Activated CD8-positive, alpha-beta T cell treated with anti-CD3 and anti-CD28 coated beads, Interleukin-2, amount 10 ng/mL, durations not matched to agents 7 days and 5 days (primary cell): ENCODE data around the gene NTN4. TPM values are rescaled to one million over a fixed set of nuclear protein-coding genes. Genes with fewer than 3 reads are reported as not detected.

Source experiments
- ATAC-seq: fragments of 150-1000 bp; cut with Tn5 transposase; one replicate; pipeline ENCODE4 v1.10.0; 2021; ENCODE audit warnings: moderate library complexity
- CTCF ChIA-PET: fragments of 350-600 bp; sonication (Branson Sonifier 250); formaldehyde crosslinking; loops from one replicate; lab custom pipeline; 2021; ENCODE audit warnings: antibody characterized with exemption; lab: Charles Lee
- POLR2A ChIA-PET: fragments of 350-600 bp; sonication (Branson Sonifier 250); formaldehyde crosslinking; loops from one replicate; lab custom pipeline; 2021; ENCODE audit warnings: antibody characterized with exemption; lab: Charles Lee
- DNase-seq: peaks from one replicate; pipeline ENCODE4 v3.0.0-alpha.2; 2020
- H3K27ac Mint-ChIP-seq: one replicate; pipeline ENCODE4 v1.8.0; 2021; ENCODE audit warnings: mild to moderate bottlenecking, mixed read lengths
- H3K27me3 Mint-ChIP-seq: one replicate; pipeline ENCODE4 v1.8.0; 2021; ENCODE audit warnings: low read depth, mixed read lengths
- H3K36me3 Mint-ChIP-seq: one replicate; pipeline ENCODE4 v1.8.0; 2021; ENCODE audit warnings: low read depth, mixed read lengths
- H3K4me1 Mint-ChIP-seq: one replicate; pipeline ENCODE4 v1.8.0; 2021; ENCODE audit warnings: low read depth, mixed read lengths
- H3K4me3 Mint-ChIP-seq: one replicate; pipeline ENCODE4 v1.8.0; 2021; ENCODE audit warnings: mild to moderate bottlenecking, mixed read lengths
- H3K9me3 Mint-ChIP-seq: one replicate; pipeline ENCODE4 v1.8.0; 2022; ENCODE audit warnings: mixed read lengths; ENCODE audit not compliant: insufficient read depth
- total RNA-seq, 2 experiments: library from RNA; stranded (reverse); gene quantifications; one replicate each; pipeline ENCODE4 v1.2.3, GENCODE V29; 2021

Gene NTN4
- total RNA-seq, 2 experiments from 2014 or later, result not detected

GRCh38 chr12:95718006-95718431 is 72.5 kb downstream of the NTN4 start:
- CTCF ChIA-PET, result no interaction called here
- POLR2A ChIA-PET, result no interaction called here
- ATAC-seq (no peak), DNase-seq (no peak)
- Mint-ChIP-seq H3K27me3 (peaks cover 14% of the 10 kb centered on the region), H3K4me3 (no peak overlapping the region), H3K36me3 (no peaks in the 10 kb centered on the region), H3K9me3 (no peaks in the 10 kb centered on the region), H3K4me1 (no peaks in the 10 kb centered on the region), H3K27ac (no peak overlapping the region)

- Mint-ChIP-seq H3K4me1 (no peaks in the 10 kb centered on the region), H3K4me3 (no peak overlapping the region), H3K27me3 (peaks cover 13% of the 10 kb centered on the region), H3K36me3 (no peaks in the 10 kb centered on the region), H3K27ac (no peak overlapping the region), H3K9me3 (no peaks in the 10 kb centered on the region)
- ATAC-seq (no peak), DNase-seq (no peak)
- POLR2A ChIA-PET, result no interaction called here
- CTCF ChIA-PET, result no interaction called here
These were observed 73.1 kb downstream of the NTN4 start for GRCh38 chr12:95717316-95717928.

- DNase-seq, result no peak
- Mint-ChIP-seq H3K27ac (no peak overlapping the region), H3K9me3 (no peaks in the 10 kb centered on the region), H3K27me3 (peaks cover 11% of the 10 kb centered on the region), H3K4me1 (no peaks in the 10 kb centered on the region), H3K36me3 (no peaks in the 10 kb centered on the region), H3K4me3 (no peak overlapping the region)
- CTCF ChIA-PET, result no interaction called here
- POLR2A ChIA-PET, result no interaction called here
- ATAC-seq, result no peak
These were observed 75.4 kb downstream of the NTN4 start for GRCh38 chr12:95715177-95715576.

- H3K27me3 Mint-ChIP-seq, result peaks cover 10% of the 10 kb centered on the region
- H3K36me3 Mint-ChIP-seq, result no peaks in the 10 kb centered on the region
- no peak for ATAC-seq
- no peaks in the 10 kb centered on the region for H3K9me3 Mint-ChIP-seq
- CTCF ChIA-PET, result no interaction called here
- POLR2A ChIA-PET, result no interaction called here
- no peak for DNase-seq
- H3K27ac Mint-ChIP-seq, result no peak overlapping the region
- no peak overlapping the region for H3K4me3 Mint-ChIP-seq
- H3K4me1 Mint-ChIP-seq, result no peaks in the 10 kb centered on the region
These were observed 78.3 kb downstream of the NTN4 start for GRCh38 chr12:95712269-95712668.

- Mint-ChIP-seq H3K9me3 (no peaks in the 10 kb centered on the region), H3K27ac (no peak overlapping the region), H3K36me3 (no peaks in the 10 kb centered on the region), H3K27me3 (peaks cover 8% of the 10 kb centered on the region), H3K4me1 (no peaks in the 10 kb centered on the region), H3K4me3 (no peak overlapping the region)
- ChIA-PET POLR2A (no interaction called here), CTCF (no interaction called here)
- no peak for DNase-seq
- no peak for ATAC-seq
These were observed 80.2 kb downstream of the NTN4 start for GRCh38 chr12:95710386-95710785.

GRCh38 chr12:95709152-95709551 is 81.4 kb downstream of the NTN4 start:
- Mint-ChIP-seq H3K4me3 (no peak overlapping the region), H3K9me3 (no peaks in the 10 kb centered on the region), H3K27ac (no peak overlapping the region), H3K36me3 (no peaks in the 10 kb centered on the region), H3K27me3 (peaks cover 12% of the 10 kb centered on the region), H3K4me1 (no peaks in the 10 kb centered on the region)
- no peak for ATAC-seq
- no peak for DNase-seq
- CTCF ChIA-PET, result no interaction called here
- POLR2A ChIA-PET, result no interaction called here

- no peaks in the 10 kb centered on the region for H3K9me3 Mint-ChIP-seq
- ATAC-seq (no peak), DNase-seq (no peak)
- H3K4me3 Mint-ChIP-seq, result no peak overlapping the region
- no peaks in the 10 kb centered on the region for H3K4me1 Mint-ChIP-seq
- H3K36me3 Mint-ChIP-seq, result no peaks in the 10 kb centered on the region
- ChIA-PET CTCF (no interaction called here), POLR2A (no interaction called here)
- peaks cover 15% of the 10 kb centered on the region for H3K27me3 Mint-ChIP-seq
- H3K27ac Mint-ChIP-seq, result no peak overlapping the region
These were observed 85.4 kb downstream of the NTN4 start for GRCh38 chr12:95705143-95705542.

GRCh38 chr12:95703986-95704385 is 86.6 kb downstream of the NTN4 start:
- ATAC-seq, result no peak
- H3K4me3 Mint-ChIP-seq, result no peak overlapping the region
- H3K27ac Mint-ChIP-seq, result no peak overlapping the region
- POLR2A ChIA-PET, result no interaction called here
- peaks cover 15% of the 10 kb centered on the region for H3K27me3 Mint-ChIP-seq
- H3K36me3 Mint-ChIP-seq, result no peaks in the 10 kb centered on the region
- CTCF ChIA-PET, result no interaction called here
- no peaks in the 10 kb centered on the region for H3K4me1 Mint-ChIP-seq
- H3K9me3 Mint-ChIP-seq, result no peaks in the 10 kb centered on the region
- no peak for DNase-seq

GRCh38 chr12:95701722-95702418 is 88.7 kb downstream of the NTN4 start:
- Mint-ChIP-seq H3K4me1 (no peaks in the 10 kb centered on the region), H3K4me3 (no peak overlapping the region), H3K27me3 (peaks cover 11% of the 10 kb centered on the region), H3K36me3 (no peaks in the 10 kb centered on the region), H3K27ac (no peak overlapping the region), H3K9me3 (no peaks in the 10 kb centered on the region)
- ATAC-seq (no peak), DNase-seq (no peak)
- CTCF ChIA-PET, result no interaction called here
- POLR2A ChIA-PET, result no interaction called here

GRCh38 chr12:95701275-95701674 is 89.3 kb downstream of the NTN4 start:
- POLR2A ChIA-PET, result no interaction called here
- Mint-ChIP-seq H3K4me3 (no peak overlapping the region), H3K9me3 (no peaks in the 10 kb centered on the region), H3K4me1 (no peaks in the 10 kb centered on the region), H3K27ac (no peak overlapping the region), H3K36me3 (no peaks in the 10 kb centered on the region), H3K27me3 (peaks cover 11% of the 10 kb centered on the region)
- ATAC-seq, result no peak
- DNase-seq, result no peak
- CTCF ChIA-PET, result no interaction called here

- ChIA-PET POLR2A (no interaction called here), CTCF (no interaction called here)
- no peak overlapping the region for H3K27ac Mint-ChIP-seq
- no peaks in the 10 kb centered on the region for H3K36me3 Mint-ChIP-seq
- no peak for ATAC-seq
- H3K4me1 Mint-ChIP-seq, result no peaks in the 10 kb centered on the region
- no peaks in the 10 kb centered on the region for H3K9me3 Mint-ChIP-seq
- no peak overlapping the region for H3K4me3 Mint-ChIP-seq
- DNase-seq, result no peak
- peaks cover 9% of the 10 kb centered on the region for H3K27me3 Mint-ChIP-seq
These were observed 90.2 kb downstream of the NTN4 start for GRCh38 chr12:95700316-95700785.

- Mint-ChIP-seq H3K4me1 (no peaks in the 10 kb centered on the region), H3K27me3 (peaks cover 7% of the 10 kb centered on the region), H3K9me3 (no peaks in the 10 kb centered on the region), H3K4me3 (no peak overlapping the region), H3K36me3 (no peaks in the 10 kb centered on the region), H3K27ac (no peak overlapping the region)
- DNase-seq, result no peak
- no peak for ATAC-seq
- POLR2A ChIA-PET, result no interaction called here
- CTCF ChIA-PET, result no interaction called here
These were observed 91.0 kb downstream of the NTN4 start for GRCh38 chr12:95699579-95699978.
